Mesendoderm (in vitro differentiated cells): ENCODE data around the gene NKX6-2.

ENCODE experiments used
- DNase-seq: peaks from one replicate; pipeline ENCODE4 v3.0.0; 2013
- H2AK5ac ChIP-seq: 2 replicates; pipeline ENCODE4 v1.6.1; 2013; ENCODE audit warnings: low read length, inconsistent platforms
- H2BK120ac ChIP-seq: 2 replicates; pipeline ENCODE4 v1.6.1; 2013; ENCODE audit warnings: low read depth, mild to moderate bottlenecking, low read length, moderate library complexity, mixed read lengths
- H2BK15ac ChIP-seq: replicated peaks from 2 replicates; pipeline ENCODE4 v1.6.1; 2013; ENCODE audit warnings: low read depth, mild to moderate bottlenecking, moderate library complexity
- H2BK5ac ChIP-seq: 2 replicates; pipeline ENCODE4 v1.6.1; 2013; ENCODE audit warnings: low read length, inconsistent platforms
- H3K18ac ChIP-seq: 2 replicates; pipeline ENCODE4 v1.6.1; 2013; ENCODE audit warnings: mild to moderate bottlenecking, low read length, mixed read lengths
- H3K23ac ChIP-seq: one replicate; pipeline ENCODE4 v1.6.1; 2013; ENCODE audit warnings: low read length
- H3K27ac ChIP-seq: 2 replicates; pipeline ENCODE4 v1.5.1; 2013; ENCODE audit warnings: low read depth, mild to moderate bottlenecking, inconsistent platforms, low read length, moderate library complexity
- H3K27me3 ChIP-seq: 2 replicates; pipeline ENCODE4 v1.6.1; 2013; ENCODE audit warnings: low read length, control low read depth, mild to moderate bottlenecking, inconsistent platforms; ENCODE audit not compliant: insufficient read depth, poor library complexity
- H3K36me3 ChIP-seq: 2 replicates; pipeline ENCODE4 v1.6.1; 2013; ENCODE audit warnings: low read length, inconsistent platforms; ENCODE audit not compliant: control insufficient read depth, insufficient read depth
- H3K4ac ChIP-seq: one replicate; pipeline ENCODE4 v1.6.1; 2013; ENCODE audit warnings: low read depth, mild to moderate bottlenecking, low read length, moderate library complexity
- H3K4me1 ChIP-seq: 2 replicates; pipeline ENCODE4 v1.6.1; 2013; ENCODE audit warnings: low read depth, low read length, inconsistent platforms; ENCODE audit not compliant: control insufficient read depth
- H3K4me2 ChIP-seq: 2 replicates; pipeline ENCODE4 v1.6.1; 2013; ENCODE audit warnings: low read length
- H3K4me3 ChIP-seq: 2 replicates; pipeline ENCODE4 v1.5.1; 2013; ENCODE audit warnings: mild to moderate bottlenecking, low read length
- H3K56ac ChIP-seq: one replicate; pipeline ENCODE4 v1.6.1; 2013; ENCODE audit warnings: low read length
- H3K79me1 ChIP-seq: 2 replicates; pipeline ENCODE4 v1.6.1; 2013; ENCODE audit warnings: low read length, inconsistent platforms
- H3K79me2 ChIP-seq: 2 replicates; pipeline ENCODE4 v1.6.1; 2013; ENCODE audit warnings: mild to moderate bottlenecking, low read length; ENCODE audit not compliant: control insufficient read depth, insufficient read depth
- H3K9ac ChIP-seq: 2 replicates; pipeline ENCODE4 v1.6.1; 2013; ENCODE audit warnings: low read length, inconsistent platforms
- H4K5ac ChIP-seq: one replicate; pipeline ENCODE4 v1.6.1; 2013; ENCODE audit warnings: low read length
- H4K8ac ChIP-seq: one replicate; pipeline ENCODE4 v1.6.1; 2013; ENCODE audit warnings: low read depth, mild to moderate bottlenecking, control low read depth, low read length, moderate library complexity
- WGBS: extraction: QIAGEN DNeasy Blood & Tissue Kit; methylation state at CpG from one replicate; pipeline ENCODE4 v1.1.7; 2013; ENCODE audit warnings: low lambda C conversion rate, missing lambda C conversion rate; ENCODE audit not compliant: insufficient coverage; ENCODE audit errors: extremely low coverage; 5-methylcytosine and 5-hydroxymethylcytosine counted together

NKX6-2 gene

GRCh38 chr10:132788831-132789219 lies 2.9 kb upstream of the NKX6-2 start:
- H2BK15ac ChIP-seq, result no peak overlapping the region
- H3K4ac ChIP-seq, result no peak overlapping the region
- no peak overlapping the region for H2AK5ac ChIP-seq
- no peaks in the 10 kb centered on the region for H3K79me2 ChIP-seq
- DNase-seq, result peak; percentile 36
- H2BK120ac ChIP-seq, result no peak overlapping the region
- H3K56ac ChIP-seq, result no peak overlapping the region
- no peak overlapping the region for H3K4me3 ChIP-seq
- no peaks in the 10 kb centered on the region for H3K36me3 ChIP-seq
- H3K4me2 ChIP-seq, result no peak overlapping the region
- H3K9ac ChIP-seq, result no peak overlapping the region
- no peak overlapping the region for H3K18ac ChIP-seq
- peaks cover 53% of the 10 kb centered on the region for H3K27me3 ChIP-seq
- H3K27ac ChIP-seq, result no peak overlapping the region
- H4K8ac ChIP-seq, result no peak overlapping the region
- no peaks in the 10 kb centered on the region for H3K4me1 ChIP-seq
- WGBS, result no CpG with 5 or more reads among the region's 30 CpGs
- H3K23ac ChIP-seq, result no peak overlapping the region
- H3K79me1 ChIP-seq, result no peaks in the 10 kb centered on the region
- H4K5ac ChIP-seq, result no peak overlapping the region
- no peak overlapping the region for H2BK5ac ChIP-seq

- Histone ChIP-seq H3K23ac (no peak overlapping the region), H3K27me3 (peaks cover 58% of the 10 kb centered on the region)
Observed at GRCh38 chr10:132788180-132788830, 2.4 kb upstream of the NKX6-2 start.

GRCh38 chr10:132787495-132788179 lies 1.7 kb upstream of the NKX6-2 start:
- WGBS, result no CpG with 5 or more reads among the region's 80 CpGs
- no peak overlapping the region for H3K4me3 ChIP-seq
- no peak overlapping the region for H3K27ac ChIP-seq
- H3K4me1 ChIP-seq, result no peaks in the 10 kb centered on the region
- H4K8ac ChIP-seq, result no peak overlapping the region
- no peak overlapping the region for H2BK15ac ChIP-seq
- no peaks in the 10 kb centered on the region for H3K79me2 ChIP-seq
- no peak overlapping the region for H4K5ac ChIP-seq
- no peak overlapping the region for H2BK120ac ChIP-seq
- H3K23ac ChIP-seq, result no peak overlapping the region
- H2BK5ac ChIP-seq, result no peak overlapping the region
- no peaks in the 10 kb centered on the region for H3K36me3 ChIP-seq
- H3K9ac ChIP-seq, result no peak overlapping the region
- no peak overlapping the region for H3K18ac ChIP-seq
- H3K27me3 ChIP-seq, result peaks cover 65% of the 10 kb centered on the region
- no peaks in the 10 kb centered on the region for H3K79me1 ChIP-seq
- no peak overlapping the region for H3K4ac ChIP-seq
- peak; percentile 66 for DNase-seq
- no peak overlapping the region for H2AK5ac ChIP-seq
- H3K56ac ChIP-seq, result peak overlapping the region; percentile 15
- H3K4me2 ChIP-seq, result no peak overlapping the region

More at GRCh38 chr10:132788180-132788830, 2.4 kb upstream of the NKX6-2 start:
- Histone ChIP-seq H3K4me3 (no peak overlapping the region), H2BK5ac (no peak overlapping the region), H3K4ac (no peak overlapping the region), H3K56ac (no peak overlapping the region), H3K79me1 (no peaks in the 10 kb centered on the region), H2BK120ac (no peak overlapping the region), H3K9ac (no peak overlapping the region), H4K8ac (no peak overlapping the region), H3K4me2 (no peak overlapping the region), H4K5ac (no peak overlapping the region), H3K27ac (no peak overlapping the region), H3K79me2 (no peaks in the 10 kb centered on the region), H2AK5ac (no peak overlapping the region), H3K36me3 (no peaks in the 10 kb centered on the region), H2BK15ac (no peak overlapping the region), H3K4me1 (no peaks in the 10 kb centered on the region), H3K18ac (no peak overlapping the region)
- no CpG with 5 or more reads among the region's 79 CpGs for WGBS
- peak; percentile 41 for DNase-seq

- Histone ChIP-seq H3K4me1 (no peaks in the 10 kb centered on the region), H2BK5ac (no peak overlapping the region), H3K79me1 (no peaks in the 10 kb centered on the region), H3K79me2 (no peaks in the 10 kb centered on the region), H3K27me3 (peaks cover 67% of the 10 kb centered on the region), H4K5ac (no peak overlapping the region), H2BK15ac (no peak overlapping the region), H3K4ac (no peak overlapping the region), H3K4me3 (no peak overlapping the region), H3K56ac (peak overlapping the region; percentile 15), H3K4me2 (no peak overlapping the region), H3K27ac (no peak overlapping the region), H3K18ac (no peak overlapping the region), H3K23ac (no peak overlapping the region), H2AK5ac (no peak overlapping the region), H3K36me3 (no peaks in the 10 kb centered on the region), H3K9ac (no peak overlapping the region), H2BK120ac (no peak overlapping the region), H4K8ac (no peak overlapping the region)
- no peak for DNase-seq
- no CpG with 5 or more reads among the region's 80 CpGs for WGBS
Observed at GRCh38 chr10:132786884-132787494, 1.0 kb upstream of the NKX6-2 start.

GRCh38 chr10:132786476-132786883 lies 533 bp upstream of the NKX6-2 start:
- no peak overlapping the region for H3K18ac ChIP-seq
- H3K23ac ChIP-seq, result no peak overlapping the region
- no peak overlapping the region for H3K4me3 ChIP-seq
- H3K4me1 ChIP-seq, result no peaks in the 10 kb centered on the region
- H2BK5ac ChIP-seq, result no peak overlapping the region
- H3K27ac ChIP-seq, result no peak overlapping the region
- no CpG with 5 or more reads among the region's 58 CpGs for WGBS
- no peak overlapping the region for H2BK120ac ChIP-seq
- H3K27me3 ChIP-seq, result peaks cover 67% of the 10 kb centered on the region
- H4K5ac ChIP-seq, result no peak overlapping the region
- no peak overlapping the region for H3K9ac ChIP-seq
- no peak overlapping the region for H3K56ac ChIP-seq
- no peaks in the 10 kb centered on the region for H3K79me1 ChIP-seq
- no peak overlapping the region for H4K8ac ChIP-seq
- no peak overlapping the region for H2BK15ac ChIP-seq
- no peak overlapping the region for H3K4ac ChIP-seq
- DNase-seq, result no peak
- H3K79me2 ChIP-seq, result no peaks in the 10 kb centered on the region
- no peaks in the 10 kb centered on the region for H3K36me3 ChIP-seq
- no peak overlapping the region for H3K4me2 ChIP-seq
- H2AK5ac ChIP-seq, result no peak overlapping the region
